ENCODE results near the gene POLG2. TPM values are rescaled to one million over a fixed set of nuclear protein-coding genes. Genes with fewer than 3 reads are reported as not detected.

Gene POLG2
- polyA plus RNA-seq, 1 donor from 2014 or later: 16.9 TPM

GRCh38 chr17:64428406-64428805 is 68.4 kb downstream of the POLG2 start:
- Histone ChIP-seq H3K4me3 (ENCODE audit: low read length) (no peak overlapping the region), H4K20me1 (ENCODE audit: insufficient read depth) (no peaks in the 10 kb centered on the region), H3K36me3 (ENCODE audit: insufficient read depth, low read length) (no peaks in the 10 kb centered on the region), H3K79me2 (replicated peaks; ENCODE audit: insufficient read depth, low read length) (no peaks in the 10 kb centered on the region), H2AFZ (ENCODE audit: low read depth, low read length) (no peak overlapping the region), H3K9me2 (ENCODE audit: insufficient read depth, low read length) (no peaks in the 10 kb centered on the region), H3F3A (ENCODE audit: insufficient read depth, low read length, poor library complexity, severe bottlenecking) (no peaks in the 10 kb centered on the region), H3K9me3 (ENCODE audit: low read length) (no peaks in the 10 kb centered on the region), H3K9ac (ENCODE audit: low read length) (no peak overlapping the region), H3K4me2 (ENCODE audit: low read length) (no peak overlapping the region), H3K27ac (ENCODE audit: low read length) (no peak overlapping the region), H3K27me3 (ENCODE audit: insufficient read depth, low read depth, low read length) (no peaks in the 10 kb centered on the region)
- TF ChIP-seq, protein P1, sequence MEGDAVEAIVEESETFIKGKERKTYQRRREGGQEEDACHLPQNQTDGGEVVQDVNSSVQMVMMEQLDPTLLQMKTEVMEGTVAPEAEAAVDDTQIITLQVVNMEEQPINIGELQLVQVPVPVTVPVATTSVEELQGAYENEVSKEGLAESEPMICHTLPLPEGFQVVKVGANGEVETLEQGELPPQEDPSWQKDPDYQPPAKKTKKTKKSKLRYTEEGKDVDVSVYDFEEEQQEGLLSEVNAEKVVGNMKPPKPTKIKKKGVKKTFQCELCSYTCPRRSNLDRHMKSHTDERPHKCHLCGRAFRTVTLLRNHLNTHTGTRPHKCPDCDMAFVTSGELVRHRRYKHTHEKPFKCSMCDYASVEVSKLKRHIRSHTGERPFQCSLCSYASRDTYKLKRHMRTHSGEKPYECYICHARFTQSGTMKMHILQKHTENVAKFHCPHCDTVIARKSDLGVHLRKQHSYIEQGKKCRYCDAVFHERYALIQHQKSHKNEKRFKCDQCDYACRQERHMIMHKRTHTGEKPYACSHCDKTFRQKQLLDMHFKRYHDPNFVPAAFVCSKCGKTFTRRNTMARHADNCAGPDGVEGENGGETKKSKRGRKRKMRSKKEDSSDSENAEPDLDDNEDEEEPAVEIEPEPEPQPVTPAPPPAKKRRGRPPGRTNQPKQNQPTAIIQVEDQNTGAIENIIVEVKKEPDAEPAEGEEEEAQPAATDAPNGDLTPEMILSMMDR (IDR thresholded peaks at IDR 0.05; ENCODE audit: poor library complexity, severe bottlenecking): no peak
- TF ChIP-seq RAD21 (conservative IDR thresholded peaks at IDR 0.05) (no peak), SMC3 (conservative IDR thresholded peaks at IDR 0.05; ENCODE audit: poor library complexity) (no peak), POLR2AphosphoS5 (IDR thresholded peaks at IDR 0.05) (no peak), EP300 (conservative IDR thresholded peaks at IDR 0.05; ENCODE audit: poor library complexity, severe bottlenecking) (no peak), EZH2 (IDR thresholded peaks at IDR 0.05; ENCODE audit: borderline replicate concordance, insufficient read depth, low read length, poor library complexity, severe bottlenecking) (no peak), TAF1 (IDR thresholded peaks at IDR 0.05; ENCODE audit: low read depth) (no peak), MXI1 (conservative IDR thresholded peaks at IDR 0.05; ENCODE audit: poor library complexity, severe bottlenecking) (no peak), REST (IDR thresholded peaks at IDR 0.05; ENCODE audit: borderline replicate concordance) (no peak)

Small RNAs within 50 kb of the gene (small RNA-seq; reads per million reads assigned to genes)
- 0 to 0.03 (median 0) reads per million in 3 experiments for gene ATP5MFP4

Other genes with a start within 250 kb of the POLG2 start
- gene TEX2, start 233.8 kb downstream of the POLG2 start, polyA plus RNA-seq: 19.7 and 20.6 TPM in 2 replicates
- not detected in 2 replicates for gene PECAM1, start 106.2 kb downstream of the POLG2 start, polyA plus RNA-seq
- not detected in 2 replicates for gene MILR1, start 47.9 kb downstream of the POLG2 start, polyA plus RNA-seq
- gene DDX5, start 9.2 kb upstream of the POLG2 start, polyA plus RNA-seq: 1,789 and 2,358 TPM in 2 replicates
- 214 and 220 TPM in 2 replicates for gene CEP95, start 9.9 kb upstream of the POLG2 start, polyA plus RNA-seq
- gene SMURF2, start 165.3 kb upstream of the POLG2 start, polyA plus RNA-seq: 55.2 and 61.0 TPM in 2 replicates